Panc1 (cell line): ENCODE results near the gene LRRC3B. TPM values are rescaled to one million over a fixed set of nuclear protein-coding genes. Genes with fewer than 3 reads are reported as not detected.

ENCODE experiments used
- ATAC-seq: fragments of 200-7000 bp; cut with Tn5 transposase; 2 replicates; pipeline ENCODE4 v1.9.1; 2020; ENCODE audit warnings: mild to moderate bottlenecking, moderate library complexity
- BruUV-seq: library from RNA; stranded (reverse); fragments of 400-500 nt; replicated peaks from 2 replicates; lab custom pipeline; 2021; lab: Mats Ljungman, UMichigan
- CTCF ChIA-PET: fragments of 300-600 bp; sonication (Branson Sonifier 250); formaldehyde crosslinking; loops from one replicate; lab custom pipeline; 2022; ENCODE audit warnings: antibody characterized with exemption; lab: Charles Lee
- POLR2A ChIA-PET: fragments of 300-600 bp; sonication (Branson Sonifier 250); formaldehyde crosslinking; loops from one replicate; lab custom pipeline; 2022; ENCODE audit warnings: antibody characterized with exemption; lab: Charles Lee
- DNase-seq: peaks from one replicate; pipeline ENCODE4 v3.0.0-alpha.2; 2010; ENCODE audit warnings: low read depth, low spot score
- H3K27ac ChIP-seq: 2 replicates; pipeline ENCODE4 v1.5.1; 2011; ENCODE audit warnings: mild to moderate bottlenecking, low read length, inconsistent platforms
- H3K27me3 ChIP-seq: fragments of 200-500 bp; sonication (Bioruptor generic); 2 replicates; pipeline ENCODE4 v1.6.0; 2014; ENCODE audit warnings: low read length, inconsistent platforms; ENCODE audit not compliant: control insufficient read depth, insufficient read depth
- H3K36me3 ChIP-seq: fragments of 200-500 bp; sonication (Bioruptor generic); 2 replicates; pipeline ENCODE4 v1.5.1; 2014; ENCODE audit warnings: inconsistent platforms, mild to moderate bottlenecking, low read length, moderate library complexity; ENCODE audit not compliant: control insufficient read depth, insufficient read depth
- H3K4me1 ChIP-seq: 2 replicates; pipeline ENCODE4 v1.5.1; 2011; ENCODE audit warnings: inconsistent platforms, mild to moderate bottlenecking, low read length, moderate library complexity; ENCODE audit not compliant: control insufficient read depth, insufficient read depth
- H3K4me3 ChIP-seq, 2 experiments: 2 replicates each; pipeline ENCODE4 v1.5.1; 2011 to 2012; ENCODE audit warnings: low read depth in 2 of 2, low read length in 2 of 2, mild to moderate bottlenecking in 2 of 2, inconsistent platforms in 1 of 2, moderate library complexity in 1 of 2
- H3K9me3 ChIP-seq: fragments of 200-500 bp; sonication (Bioruptor generic); 2 replicates; pipeline ENCODE4 v1.5.1; 2014; ENCODE audit warnings: low read depth, mild to moderate bottlenecking, inconsistent platforms, low read length, moderate library complexity; ENCODE audit not compliant: control insufficient read depth, insufficient read depth
- POLR2AphosphoS5 ChIP-seq: IDR thresholded peaks from 2 replicates; pipeline ENCODE4 v1.6.1; 2012; ENCODE audit warnings: mild to moderate bottlenecking, low read depth, low read length, moderate library complexity
- REST ChIP-seq, 2 experiments: IDR thresholded peaks; 2 replicates each; pipeline ENCODE4 v1.6.1; 2011 to 2012; ENCODE audit warnings: low read depth in 2 of 2, control low read depth in 1 of 2, low read length in 1 of 2, mild to moderate bottlenecking in 1 of 2, moderate library complexity in 1 of 2; ENCODE audit not compliant: insufficient read depth in 1 of 2
- SIN3A ChIP-seq: IDR thresholded peaks from 2 replicates; pipeline ENCODE4 v1.6.1; 2012; ENCODE audit warnings: low read depth, mild to moderate bottlenecking, low read length, moderate library complexity, borderline replicate concordance; ENCODE audit not compliant: insufficient read depth
- TCF7L2 ChIP-seq: IDR thresholded peaks from 2 replicates; pipeline ENCODE4 v1.6.1; 2011; ENCODE audit warnings: mild to moderate bottlenecking, low read depth, low read length, inconsistent platforms
- in situ Hi-C: cut with HindIII; loops from 2 replicates; pipeline ENCODE4 v1.10.0; 2016; ENCODE audit warnings: low sequenced_read_pairs, low pct_unique_long_range_greater_than_20kb
- intact Hi-C: fragments of 100-400 bp; cut with micrococcal nuclease; formaldehyde crosslinking; loops from one replicate; pipeline ENCODE4 v1.10.0; 2022; ENCODE audit not compliant: unreplicated experiment
- total RNA-seq: library from RNA; stranded (reverse); gene quantifications from one replicate; pipeline ENCODE4 v1.2.1, GENCODE V29; 2021; ENCODE audit not compliant: unreplicated experiment
- TF ChIP-seq, protein P1 (sequence below): fragments of 450-650 bp; IDR thresholded peaks from 2 replicates; pipeline ENCODE4 v1.5.1; 2017; ENCODE audit warnings: mild to moderate bottlenecking

The LRRC3B gene
- total RNA-seq, 1 experiment from 2014 or later: not detected

DNA sequence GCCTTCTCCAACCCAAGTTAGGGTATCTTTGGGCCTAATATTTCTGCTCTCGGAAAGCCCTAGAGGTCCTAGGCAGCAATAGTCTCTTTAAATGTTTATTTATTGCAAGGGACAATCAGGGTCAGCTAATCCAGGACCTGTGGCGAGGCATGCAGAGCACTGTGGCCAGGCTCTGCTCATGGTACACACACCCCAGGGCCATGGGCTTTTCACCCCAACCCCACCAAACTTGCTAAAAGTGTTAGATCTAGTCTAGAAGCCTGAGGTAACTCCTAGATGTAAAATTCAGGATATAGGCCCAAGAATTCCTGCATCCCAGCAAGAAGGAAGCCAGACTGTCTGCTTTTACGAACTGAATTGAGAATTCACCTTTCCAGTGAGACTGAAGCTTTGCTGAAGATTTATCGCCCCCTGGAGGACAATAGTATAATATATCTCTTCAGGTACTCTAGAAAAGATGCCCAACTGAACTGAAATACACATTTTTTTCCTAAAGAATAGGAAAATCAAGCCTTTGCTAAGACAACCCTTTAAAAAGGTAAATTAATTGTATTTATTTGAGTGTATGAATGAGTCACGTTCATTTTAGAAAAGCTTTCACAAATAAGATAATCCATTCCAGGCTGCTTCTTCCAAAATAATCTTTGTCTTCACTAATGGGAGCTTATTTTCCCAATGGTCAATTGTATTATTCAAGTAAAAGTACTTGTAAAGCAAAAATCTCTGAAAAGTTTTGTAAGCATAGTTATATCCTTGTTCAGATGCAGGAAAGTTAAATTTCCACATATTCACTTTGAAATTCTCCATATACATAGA, 89.8 kb downstream of the LRRC3B start:
- Histone ChIP-seq H3K36me3 (no peaks in the 10 kb centered on the region), H3K27ac (no peak overlapping the region), H3K9me3 (no peaks in the 10 kb centered on the region), H3K4me1 (no peaks in the 10 kb centered on the region), H3K27me3 (no peaks in the 10 kb centered on the region), H3K4me3 (no peak overlapping the region)
- intact Hi-C loops (loop anchor here (10.0 kb wide), 1 partner anchor 868 kb away; no protein-coding TSS in a partner anchor), in situ Hi-C loops (no loop called here)
- BruUV-seq: no TSS peak
- POLR2A ChIA-PET: no interaction called here
- ATAC-seq (no peak; the same call in 1 of the 2 replicates), DNase-seq (peak; percentile 5)
- CTCF ChIA-PET: no interaction called here
- TF ChIP-seq SIN3A: no peak
- TF ChIP-seq REST (IDR thresholded peaks at IDR 0.05; ENCODE audit: insufficient read depth in 1 of 2, low read depth in 2 of 2, low read length in 1 of 2): no peak
- TF ChIP-seq, protein P1, sequence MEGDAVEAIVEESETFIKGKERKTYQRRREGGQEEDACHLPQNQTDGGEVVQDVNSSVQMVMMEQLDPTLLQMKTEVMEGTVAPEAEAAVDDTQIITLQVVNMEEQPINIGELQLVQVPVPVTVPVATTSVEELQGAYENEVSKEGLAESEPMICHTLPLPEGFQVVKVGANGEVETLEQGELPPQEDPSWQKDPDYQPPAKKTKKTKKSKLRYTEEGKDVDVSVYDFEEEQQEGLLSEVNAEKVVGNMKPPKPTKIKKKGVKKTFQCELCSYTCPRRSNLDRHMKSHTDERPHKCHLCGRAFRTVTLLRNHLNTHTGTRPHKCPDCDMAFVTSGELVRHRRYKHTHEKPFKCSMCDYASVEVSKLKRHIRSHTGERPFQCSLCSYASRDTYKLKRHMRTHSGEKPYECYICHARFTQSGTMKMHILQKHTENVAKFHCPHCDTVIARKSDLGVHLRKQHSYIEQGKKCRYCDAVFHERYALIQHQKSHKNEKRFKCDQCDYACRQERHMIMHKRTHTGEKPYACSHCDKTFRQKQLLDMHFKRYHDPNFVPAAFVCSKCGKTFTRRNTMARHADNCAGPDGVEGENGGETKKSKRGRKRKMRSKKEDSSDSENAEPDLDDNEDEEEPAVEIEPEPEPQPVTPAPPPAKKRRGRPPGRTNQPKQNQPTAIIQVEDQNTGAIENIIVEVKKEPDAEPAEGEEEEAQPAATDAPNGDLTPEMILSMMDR: peak; percentile 58
- no peak for TF ChIP-seq TCF7L2

DNA sequence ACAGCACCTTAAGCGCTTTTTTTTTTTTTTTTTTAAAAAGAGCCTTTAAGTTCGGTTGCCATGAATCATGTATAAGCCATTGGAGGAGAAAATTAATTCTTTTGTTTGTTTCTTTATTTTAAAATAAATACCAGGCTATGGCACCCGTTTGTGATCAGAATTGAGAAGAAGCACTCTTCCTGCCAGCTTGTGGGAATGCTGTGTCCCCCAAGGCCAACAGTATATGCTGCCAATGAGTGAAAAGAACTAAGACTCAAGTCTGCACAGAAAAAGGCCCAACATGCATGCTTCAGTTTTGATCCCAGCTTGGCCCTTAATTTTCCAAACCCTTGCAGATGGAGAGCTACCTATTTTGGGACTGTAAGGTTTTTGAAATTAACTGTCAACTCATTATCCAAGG, 90.5 kb downstream of the LRRC3B start:
- DNase-seq: no peak
- H3K9me3 ChIP-seq: no peaks in the 10 kb centered on the region
- ChIA-PET POLR2A (no interaction called here), CTCF (no interaction called here)
- H3K4me1 ChIP-seq: no peaks in the 10 kb centered on the region
- TF ChIP-seq POLR2AphosphoS5 (no peak), SIN3A (no peak), REST (IDR thresholded peaks at IDR 0.05; ENCODE audit: insufficient read depth in 1 of 2, low read depth in 2 of 2, low read length in 1 of 2) (no peak), TCF7L2 (no peak)
- TF ChIP-seq, protein P1: no peak
- no peak overlapping the region for H3K27ac ChIP-seq
- no peaks in the 10 kb centered on the region for H3K27me3 ChIP-seq
- no peak for ATAC-seq
- in situ Hi-C loops: no loop called here
- H3K4me3 ChIP-seq: no peak overlapping the region
- H3K36me3 ChIP-seq: no peaks in the 10 kb centered on the region
- BruUV-seq: no TSS peak
- intact Hi-C loops: loop anchor here (10.0 kb wide), 1 partner anchor 868 kb away; no protein-coding TSS in a partner anchor
